ENCODE results near the gene RAD21L1. TPM values are rescaled to one million over a fixed set of nuclear protein-coding genes. Genes with fewer than 3 reads are reported as not detected.
"Not testable (repeated sequence)": the region's sequence is repeated elsewhere in the genome, so short reads cannot be mapped to it uniquely, and the experiment has no call there.

RAD21L1 gene
- total and polyA plus RNA-seq, 4 donors, result 0.10 to 0.28 TPM; not detected in 2

DNA sequence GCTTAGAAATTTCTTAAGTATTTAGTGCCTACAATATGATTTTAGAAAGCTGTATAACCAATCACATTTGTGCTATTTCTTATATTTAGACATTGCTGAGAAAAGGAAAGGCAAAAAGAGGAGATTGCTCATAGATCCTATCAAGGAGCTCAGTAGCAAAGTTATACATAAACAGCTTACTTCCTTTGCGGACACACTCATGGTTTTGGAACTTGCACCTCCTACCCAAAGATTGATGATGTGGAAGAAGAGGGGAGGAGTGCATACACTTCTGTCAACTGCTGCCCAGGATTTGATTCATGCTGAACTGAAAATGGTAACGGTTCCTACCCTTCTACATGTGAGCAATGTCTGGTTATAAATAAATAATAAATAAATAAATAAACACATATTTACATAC is 16.7 kb downstream of the RAD21L1 start:
- Histone ChIP-seq H3K27ac (ENCODE audit: low read depth, low read length) (no peak overlapping the region), H3K36me3 (ENCODE audit: control insufficient read depth, insufficient read depth, low read length) (no peaks in the 10 kb centered on the region), H3K27me3 (ENCODE audit: control insufficient read depth, insufficient read depth, low read length) (no peaks in the 10 kb centered on the region), H3K4me3 (ENCODE audit: low read depth, low read length) (no peak overlapping the region), H3K9me3 (ENCODE audit: control insufficient read depth, insufficient read depth, low read length) (no peaks in the 10 kb centered on the region), H3K4me1 (ENCODE audit: control insufficient read depth, insufficient read depth, low read length) (no peaks in the 10 kb centered on the region)
- WGBS (ENCODE audit: insufficient coverage), result no CpG with 5 or more reads among the region's 2 CpGs
- no peak for DNase-seq (ENCODE audit: low read depth in 4 of 6, low spot score in 6 of 6)

DNA sequence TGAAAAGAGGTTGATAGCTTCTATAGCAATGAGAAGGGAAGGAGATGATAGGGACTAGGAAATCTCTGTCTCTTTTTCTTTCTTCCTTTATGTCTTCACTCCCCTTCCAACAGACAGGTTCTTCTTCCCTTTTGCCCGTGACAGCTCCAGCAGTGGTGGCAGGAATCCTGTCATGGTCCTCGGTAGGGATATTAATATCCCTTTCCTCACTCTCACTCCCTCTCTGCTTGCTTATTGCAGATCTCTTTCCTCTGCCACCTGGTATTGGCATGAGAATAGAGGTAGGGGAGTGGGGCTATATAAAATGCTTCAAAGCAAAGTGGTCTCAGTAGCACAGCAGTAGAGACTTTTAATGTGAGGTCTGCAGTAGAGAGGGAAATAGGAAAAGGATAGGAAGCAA is 19.7 kb downstream of the RAD21L1 start:
- Histone ChIP-seq H3K36me3 (ENCODE audit: control insufficient read depth, insufficient read depth, low read length) (no peaks in the 10 kb centered on the region), H3K4me1 (ENCODE audit: control insufficient read depth, insufficient read depth, low read length) (no peaks in the 10 kb centered on the region), H3K9me3 (ENCODE audit: control insufficient read depth, insufficient read depth, low read length) (no peaks in the 10 kb centered on the region), H3K27ac (ENCODE audit: low read depth, low read length) (no peak overlapping the region), H3K4me3 (ENCODE audit: low read depth, low read length) (no peak overlapping the region), H3K27me3 (ENCODE audit: control insufficient read depth, insufficient read depth, low read length) (no peaks in the 10 kb centered on the region)
- WGBS (ENCODE audit: insufficient coverage), result no CpG with 5 or more reads among the region's 2 CpGs
- DNase-seq (ENCODE audit: low read depth in 4 of 6, low spot score in 6 of 6), result no peak

DNA sequence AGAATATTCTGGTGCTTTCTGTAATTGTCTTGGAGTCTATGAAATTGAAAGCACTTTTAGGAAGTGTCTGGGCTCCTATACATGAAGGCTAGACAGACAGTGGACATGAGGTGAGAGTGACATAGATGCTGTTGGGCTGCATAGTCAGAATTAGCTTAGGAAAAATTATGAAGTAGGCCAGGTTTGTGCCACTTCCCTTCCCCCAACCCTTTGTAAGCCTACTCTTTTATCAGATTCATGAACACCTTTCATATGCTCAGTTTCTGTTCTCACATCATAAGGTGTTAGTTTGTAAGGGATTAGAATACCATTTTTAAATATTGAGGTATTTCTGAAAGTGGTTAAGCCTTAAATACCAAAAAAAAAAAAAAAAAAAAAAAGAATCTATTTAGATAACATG is 21.8 kb downstream of the RAD21L1 start:
- no peak overlapping the region for H3K27ac ChIP-seq (ENCODE audit: low read depth, low read length)
- no peaks in the 10 kb centered on the region for H3K4me1 ChIP-seq (ENCODE audit: control insufficient read depth, insufficient read depth, low read length)
- H3K4me3 ChIP-seq (ENCODE audit: low read depth, low read length), result no peak overlapping the region
- no peak for DNase-seq (ENCODE audit: low read depth in 4 of 6, low spot score in 6 of 6)
- no peaks in the 10 kb centered on the region for H3K9me3 ChIP-seq (ENCODE audit: control insufficient read depth, insufficient read depth, low read length)
- no peaks in the 10 kb centered on the region for H3K27me3 ChIP-seq (ENCODE audit: control insufficient read depth, insufficient read depth, low read length)
- no peaks in the 10 kb centered on the region for H3K36me3 ChIP-seq (ENCODE audit: control insufficient read depth, insufficient read depth, low read length)

DNA sequence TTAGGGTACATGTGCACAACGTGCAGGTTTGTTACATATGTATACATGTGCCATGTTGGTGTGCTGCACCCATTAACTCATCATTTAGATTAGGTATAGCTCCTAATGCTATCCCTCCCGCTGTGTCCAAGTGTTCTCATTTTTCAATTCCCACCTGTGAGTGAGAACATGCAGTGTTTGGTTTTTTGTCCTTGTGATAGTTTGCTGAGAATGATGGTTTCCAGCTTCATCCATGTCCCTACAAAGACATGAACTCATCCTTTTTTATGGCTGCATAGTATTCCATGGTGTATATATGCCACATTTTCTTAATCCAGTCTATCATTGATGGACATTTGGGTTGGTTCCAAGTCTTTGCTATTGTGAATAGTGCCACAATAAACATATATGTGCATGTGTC is 24.4 kb downstream of the RAD21L1 start:
- not testable (repeated sequence) for H3K27ac ChIP-seq (ENCODE audit: low read depth, low read length); H3K4me1 ChIP-seq (ENCODE audit: control insufficient read depth, insufficient read depth, low read length); H3K36me3 ChIP-seq (ENCODE audit: control insufficient read depth, insufficient read depth, low read length); H3K27me3 ChIP-seq (ENCODE audit: control insufficient read depth, insufficient read depth, low read length); DNase-seq (ENCODE audit: low read depth in 4 of 6, low spot score in 6 of 6); H3K9me3 ChIP-seq (ENCODE audit: control insufficient read depth, insufficient read depth, low read length); H3K4me3 ChIP-seq (ENCODE audit: low read depth, low read length)
- no CpG with 5 or more reads among the region's 2 CpGs for WGBS (ENCODE audit: insufficient coverage)

DNA sequence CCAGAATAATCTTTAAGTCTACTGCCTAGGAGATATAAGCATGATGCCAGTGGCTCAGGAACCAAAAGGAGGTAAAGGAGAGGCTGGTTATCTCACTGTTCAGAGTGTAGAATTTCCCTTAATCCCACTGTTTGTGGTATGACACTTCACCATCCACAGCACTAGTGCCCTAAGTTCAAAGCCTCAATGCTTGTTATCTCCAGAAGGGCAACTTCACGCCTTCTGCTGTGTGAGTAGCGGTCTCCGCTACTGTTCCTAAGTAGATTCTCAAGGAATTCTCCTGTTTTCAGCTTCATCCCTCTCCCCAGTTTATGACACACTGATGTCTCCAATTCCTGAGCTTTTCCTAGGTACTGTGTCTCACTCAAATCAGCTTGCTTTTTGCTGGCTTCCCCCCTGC is 26.6 kb downstream of the RAD21L1 start:
- Histone ChIP-seq H3K4me3 (ENCODE audit: low read depth, low read length) (no peak overlapping the region), H3K36me3 (ENCODE audit: control insufficient read depth, insufficient read depth, low read length) (no peaks in the 10 kb centered on the region), H3K4me1 (ENCODE audit: control insufficient read depth, insufficient read depth, low read length) (no peaks in the 10 kb centered on the region), H3K27me3 (ENCODE audit: control insufficient read depth, insufficient read depth, low read length) (no peaks in the 10 kb centered on the region), H3K27ac (ENCODE audit: low read depth, low read length) (no peak overlapping the region), H3K9me3 (ENCODE audit: control insufficient read depth, insufficient read depth, low read length) (no peaks in the 10 kb centered on the region)
- WGBS (ENCODE audit: insufficient coverage), result 60% methylated on average over 3 of the region's 3 CpGs
- no peak for DNase-seq (ENCODE audit: low read depth in 4 of 6, low spot score in 6 of 6)

DNA sequence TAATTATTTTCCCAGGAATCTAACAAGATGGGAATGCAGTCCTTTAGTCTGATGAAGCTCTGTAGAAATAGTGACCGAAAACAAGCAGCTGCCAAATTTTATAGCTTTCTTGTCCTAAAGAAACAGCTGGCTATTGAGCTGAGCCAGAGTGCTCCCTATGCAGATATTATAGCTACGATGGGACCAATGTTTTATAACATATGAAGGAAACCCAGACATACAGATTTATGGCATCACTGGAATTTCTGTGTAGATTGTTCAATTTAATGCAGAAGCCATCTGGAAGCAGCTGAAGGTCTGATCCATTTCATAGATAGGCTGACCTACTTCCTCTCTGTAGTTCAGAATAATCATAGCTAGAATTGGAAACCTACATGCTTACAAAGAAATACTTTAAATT is 28.4 kb downstream of the RAD21L1 start:
- no peak overlapping the region for H3K27ac ChIP-seq (ENCODE audit: low read depth, low read length)
- no peaks in the 10 kb centered on the region for H3K36me3 ChIP-seq (ENCODE audit: control insufficient read depth, insufficient read depth, low read length)
- peak in 1 of 6 donors; percentile 59 for DNase-seq (ENCODE audit: low read depth in 4 of 6, low spot score in 6 of 6)
- no peaks in the 10 kb centered on the region for H3K9me3 ChIP-seq (ENCODE audit: control insufficient read depth, insufficient read depth, low read length)
- no peaks in the 10 kb centered on the region for H3K4me1 ChIP-seq (ENCODE audit: control insufficient read depth, insufficient read depth, low read length)
- 14% methylated on average over 1 of the region's 2 CpGs for WGBS (ENCODE audit: insufficient coverage)
- H3K4me3 ChIP-seq (ENCODE audit: low read depth, low read length), result no peak overlapping the region
- H3K27me3 ChIP-seq (ENCODE audit: control insufficient read depth, insufficient read depth, low read length), result no peaks in the 10 kb centered on the region

DNA sequence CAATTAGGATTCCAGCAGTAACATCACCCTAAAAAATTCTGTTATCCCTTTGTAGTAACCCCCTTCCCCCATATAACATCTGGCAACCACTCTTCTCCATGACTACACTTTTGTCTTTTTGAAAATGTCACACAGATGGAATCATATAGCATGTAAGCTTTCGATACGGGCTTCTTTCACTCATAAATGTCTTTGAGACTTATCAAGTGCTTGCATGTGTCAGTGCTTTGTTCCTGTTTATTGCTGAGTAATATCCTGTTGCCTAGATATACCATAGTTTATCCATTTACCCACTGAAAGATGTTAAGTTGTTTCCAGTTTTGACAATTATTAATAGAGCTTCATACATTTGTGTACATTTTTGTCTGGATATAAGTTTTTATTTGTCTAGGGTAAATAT is 29.8 kb downstream of the RAD21L1 start:
- Histone ChIP-seq H3K27me3 (ENCODE audit: control insufficient read depth, insufficient read depth, low read length) (no peaks in the 10 kb centered on the region), H3K27ac (ENCODE audit: low read depth, low read length) (no peak overlapping the region), H3K4me1 (ENCODE audit: control insufficient read depth, insufficient read depth, low read length) (no peaks in the 10 kb centered on the region), H3K4me3 (ENCODE audit: low read depth, low read length) (no peak overlapping the region), H3K9me3 (ENCODE audit: control insufficient read depth, insufficient read depth, low read length) (no peaks in the 10 kb centered on the region), H3K36me3 (ENCODE audit: control insufficient read depth, insufficient read depth, low read length) (no peaks in the 10 kb centered on the region)
- WGBS (ENCODE audit: insufficient coverage), result no CpG with 5 or more reads among the region's 2 CpGs
- DNase-seq (ENCODE audit: low read depth in 4 of 6, low spot score in 6 of 6), result no peak

DNA sequence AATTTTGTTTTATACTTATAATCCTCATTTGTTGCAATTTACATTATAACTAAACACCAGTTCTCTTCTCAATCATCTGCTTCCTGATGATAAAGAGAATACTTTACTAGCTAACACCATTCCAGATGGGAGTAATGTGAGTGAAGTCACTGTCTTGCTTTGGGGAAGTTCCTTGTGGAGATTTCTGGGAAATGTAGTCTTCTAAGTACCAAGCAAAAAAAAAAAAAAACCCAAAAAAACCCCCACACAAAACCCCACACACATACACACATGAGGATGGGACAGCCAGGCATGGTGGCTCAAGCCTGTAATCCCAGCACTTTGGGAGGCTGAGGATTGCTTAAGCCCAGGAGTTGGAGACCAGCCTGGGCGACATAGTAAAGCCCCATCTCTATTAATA is 38.0 kb downstream of the RAD21L1 start:
- WGBS (ENCODE audit: insufficient coverage), result no CpG with 5 or more reads among the region's 1 CpG
- no peak for DNase-seq (ENCODE audit: low read depth in 4 of 6, low spot score in 6 of 6)

DNA sequence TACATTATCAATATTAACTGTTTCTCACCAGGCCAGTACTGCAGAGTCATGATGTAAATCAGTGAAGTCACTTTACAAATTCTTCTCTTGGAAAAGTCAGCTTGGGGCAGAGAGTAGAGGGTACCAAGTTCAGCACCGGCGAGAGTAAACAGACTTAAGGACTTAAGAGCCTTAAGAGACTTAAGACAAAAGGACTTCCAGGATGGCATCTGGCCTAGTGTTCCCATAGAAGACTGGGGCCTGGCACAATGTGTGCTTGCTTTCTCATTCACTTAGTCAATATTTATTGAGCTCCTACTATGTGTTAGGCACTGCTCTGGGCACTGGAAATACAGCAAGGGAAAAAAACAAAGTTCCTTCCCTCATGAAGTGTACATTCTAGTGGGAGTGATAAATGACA is 38.9 kb downstream of the RAD21L1 start:
- no peak for DNase-seq (ENCODE audit: low read depth in 4 of 6, low spot score in 6 of 6)
- WGBS (ENCODE audit: insufficient coverage), result no CpG with 5 or more reads among the region's 2 CpGs
- no peaks in the 10 kb centered on the region for H3K27me3 ChIP-seq (ENCODE audit: control insufficient read depth, insufficient read depth, low read length)
- no peak overlapping the region for H3K4me3 ChIP-seq (ENCODE audit: low read depth, low read length)
- H3K27ac ChIP-seq (ENCODE audit: low read depth, low read length), result no peak overlapping the region
- peaks cover 1% of the 10 kb centered on the region for H3K9me3 ChIP-seq (ENCODE audit: control insufficient read depth, insufficient read depth, low read length)
- peaks cover 19% of the 10 kb centered on the region for H3K4me1 ChIP-seq (ENCODE audit: control insufficient read depth, insufficient read depth, low read length)
- no peaks in the 10 kb centered on the region for H3K36me3 ChIP-seq (ENCODE audit: control insufficient read depth, insufficient read depth, low read length)

More for the DNA sequence above, 38.0 kb downstream of the RAD21L1 start:
- Histone ChIP-seq H3K27me3 (ENCODE audit: control insufficient read depth, insufficient read depth, low read length) (no peaks in the 10 kb centered on the region), H3K27ac (ENCODE audit: low read depth, low read length) (no peak overlapping the region), H3K9me3 (ENCODE audit: control insufficient read depth, insufficient read depth, low read length) (peaks cover 1% of the 10 kb centered on the region), H3K36me3 (ENCODE audit: control insufficient read depth, insufficient read depth, low read length) (no peaks in the 10 kb centered on the region), H3K4me1 (ENCODE audit: control insufficient read depth, insufficient read depth, low read length) (peaks cover 19% of the 10 kb centered on the region), H3K4me3 (ENCODE audit: low read depth, low read length) (no peak overlapping the region)

DNA sequence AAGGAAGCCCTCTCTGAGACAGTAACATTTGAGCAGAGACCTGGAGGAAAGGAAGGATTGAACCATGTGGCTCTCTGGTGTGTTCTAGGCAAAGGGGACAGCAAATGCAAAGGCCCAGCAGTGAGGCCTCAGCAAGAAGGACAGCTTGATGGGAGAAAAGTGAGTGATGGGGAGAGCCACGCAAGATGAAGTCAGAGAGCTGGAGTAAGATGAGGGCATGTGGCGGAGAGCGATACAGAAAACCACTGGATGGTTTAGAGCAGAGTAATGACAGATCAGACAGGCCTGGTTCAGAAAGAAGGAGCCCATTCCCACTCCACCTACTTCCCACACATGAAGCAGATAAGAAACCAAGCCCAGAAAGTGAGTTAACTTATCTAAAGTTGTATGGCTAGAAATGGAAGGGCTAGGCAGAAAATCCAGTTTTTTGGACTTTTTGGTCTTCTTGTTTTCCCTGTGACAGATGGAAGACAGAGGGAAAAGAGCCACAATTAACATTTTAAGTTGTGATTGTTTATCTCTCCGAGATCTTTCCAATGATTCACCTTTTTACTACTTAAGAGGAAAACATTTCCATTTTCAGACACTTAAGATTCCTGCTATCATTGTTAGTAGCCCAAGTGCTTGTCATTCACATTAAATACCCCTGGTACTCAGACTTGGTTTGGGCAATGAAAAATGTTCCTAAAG is 39.5 kb downstream of the RAD21L1 start:
- no peak for DNase-seq (ENCODE audit: low read depth in 4 of 6, low spot score in 6 of 6)
- H3K4me1 ChIP-seq (ENCODE audit: control insufficient read depth, insufficient read depth, low read length), result peaks cover 19% of the 10 kb centered on the region
- peak overlapping the region; percentile 55 for H3K4me3 ChIP-seq (ENCODE audit: low read depth, low read length)
- no peaks in the 10 kb centered on the region for H3K27me3 ChIP-seq (ENCODE audit: control insufficient read depth, insufficient read depth, low read length)
- H3K9me3 ChIP-seq (ENCODE audit: control insufficient read depth, insufficient read depth, low read length), result peaks cover 1% of the 10 kb centered on the region
- H3K27ac ChIP-seq (ENCODE audit: low read depth, low read length), result no peak overlapping the region
- H3K36me3 ChIP-seq (ENCODE audit: control insufficient read depth, insufficient read depth, low read length), result no peaks in the 10 kb centered on the region
- WGBS (ENCODE audit: insufficient coverage), result 82% methylated on average over 1 of the region's 4 CpGs
